H1 (cell line): ENCODE measurements around the gene HABP4. TPM values are rescaled to one million over a fixed set of nuclear protein-coding genes. Genes with fewer than 3 reads are reported as not detected.

Source experiments
- BACH1 ChIP-seq: IDR thresholded peaks from 2 replicates; pipeline ENCODE4 v1.6.1; 2012; ENCODE audit warnings: low read length, improper control_type of control experiment
- GABPA ChIP-seq: IDR thresholded peaks from 2 replicates; pipeline ENCODE4 v1.6.1; 2011; ENCODE audit warnings: mild to moderate bottlenecking, low read length, moderate library complexity, borderline replicate concordance; ENCODE audit not compliant: insufficient read depth
- MAX ChIP-seq: IDR thresholded peaks from 2 replicates; pipeline ENCODE4 v1.6.1; 2012; ENCODE audit warnings: inconsistent platforms
- NRF1 ChIP-seq: IDR thresholded peaks from 2 replicates; pipeline ENCODE4 v1.6.1; 2011; ENCODE audit warnings: mild to moderate bottlenecking, low read depth, low read length, improper control_type of control experiment
- SIN3A ChIP-seq, 2 experiments: IDR thresholded peaks in 1 of 2; conservative IDR thresholded peaks in 1 of 2; 2 replicates each; pipeline ENCODE4 v1.6.1; 2011 to 2012; ENCODE audit warnings: low read length in 2 of 2, improper control_type of control experiment in 1 of 2, low read depth in 1 of 2, mild to moderate bottlenecking in 1 of 2
- SP2 ChIP-seq: IDR thresholded peaks from 2 replicates; pipeline ENCODE4 v1.6.1; 2012; ENCODE audit warnings: mild to moderate bottlenecking, low read length, inconsistent platforms
- TAF1 ChIP-seq: IDR thresholded peaks from 2 replicates; pipeline ENCODE4 v1.6.1; 2011; ENCODE audit warnings: mild to moderate bottlenecking, low read depth, low read length
- TBP ChIP-seq: IDR thresholded peaks from 2 replicates; pipeline ENCODE4 v1.6.1; 2011; ENCODE audit warnings: low read depth, low read length, improper control_type of control experiment
- USF2 ChIP-seq: IDR thresholded peaks from 2 replicates; pipeline ENCODE4 v1.6.1; 2011; ENCODE audit warnings: low read length, improper control_type of control experiment
- polyA plus RNA-seq, 7 experiments: library from polyadenylated mRNA; depleted of rRNA in 3 of 7; stranded (reverse) in 5 of 7; unstranded in 2 of 7; fragments of >200 nt in 5 of 7; fragments of 200-250 nt in 2 of 7; gene quantifications; 1 replicate in 5 of 7; 2 replicates in 1 of 7; 4 replicates in 1 of 7; pipeline versions ENCODE4 v1.2.1 to v1.2.3, GENCODE V29; 2011 to 2013; ENCODE audit warnings: missing spikeins in 2 of 7, mixed read lengths in 2 of 7
- total RNA-seq: library from RNA; stranded (reverse); fragmentation: NEBNext Ultra II Directional; extraction: Animal tissue kit (Norgen Biotek cat#: 25700); gene quantifications from 2 replicates; pipeline ENCODE4 v1.2.1, GENCODE V29; 2021

The HABP4 gene
- total and polyA plus RNA-seq, 2 of the 8 experiments (the other 6 are each of a cell fraction or from before 2014, with no cell fraction given), result 3.3 to 11.2 TPM

- no peak for TF ChIP-seq USF2
- TF ChIP-seq GABPA, result no peak
- no peak for TF ChIP-seq NRF1
- no peak for TF ChIP-seq SP2
- no peak for TF ChIP-seq SIN3A (conservative IDR thresholded peaks at IDR 0.05 in 1 of 2, IDR thresholded peaks at IDR 0.05 in 1 of 2; ENCODE audit: low read depth in 1 of 2, low read length in 2 of 2)
- TF ChIP-seq BACH1, result no peak
- TF ChIP-seq TAF1, result no peak
- TF ChIP-seq TBP, result no peak
- TF ChIP-seq MAX, result no peak
Observed at GRCh38 chr9:96500696-96501632, 51.0 kb downstream of the HABP4 start (continued).
